K562 (cell line): ENCODE results near the gene MAN2A1. TPM values are rescaled to one million over a fixed set of nuclear protein-coding genes. Genes with fewer than 3 reads are reported as not detected.
A peak's percentile ranks its signal among the peaks of the same experiment; 100 is the strongest.

Experiments
- ATAC-seq: fragments of 200-7000 bp; cut with Tn5 transposase; 3 replicates; pipeline ENCODE4 v1.9.1; 2020; ENCODE audit warnings: moderate library complexity
- BruUV-seq: library from RNA; stranded (reverse); fragments of 400-500 nt; replicated peaks from 2 replicates; lab custom pipeline; 2021; lab: Mats Ljungman, UMichigan
- CTCF ChIA-PET: fragments of 300-600 bp; formaldehyde crosslinking; extraction: SDS; loops from one replicate; lab custom pipeline; 2021; ENCODE audit warnings: low intra/inter-chr PET ratio; lab: Yijun Ruan, JAX
- POLR2A ChIA-PET: fragments of 300-600, 350-650 bp; sonication (Branson Sonifier 250); formaldehyde crosslinking; extraction: SDS; loops from one replicate; lab custom pipeline; 2021; ENCODE audit warnings: antibody characterized with exemption, inconsistent platforms; lab: Yijun Ruan, JAX
- DNase-seq, 4 experiments: peaks; one replicate each; pipeline versions ENCODE4 v3.0.0 to v3.0.0-alpha.2; 2011 to 2018; ENCODE audit warnings: low spot score in 3 of 4, mixed read lengths in 3 of 4; ENCODE audit errors: extremely low read depth in 1 of 4
- FAIRE-seq: peaks from 2 replicates; lab custom pipeline; 2011; peaks lifted over from hg19 to GRCh38; lab: Jason Lieb, UNC
- H2AFZ ChIP-seq: 2 replicates; pipeline ENCODE4 v1.6.0; 2011; ENCODE audit warnings: low read depth, low read length, control low read depth, inconsistent platforms
- H3K27ac ChIP-seq: fragments of 200-600 bp; 3 replicates; pipeline ENCODE4 v1.8.0; 2011; ENCODE audit warnings: low read depth, mild to moderate bottlenecking, control low read depth, inconsistent platforms, low read length, moderate library complexity, mixed read lengths; ENCODE audit errors: extremely low read depth
- H3K27me3 ChIP-seq, 2 experiments: fragments of 300-600 bp in 1 of 2; 2 replicates in 1 of 2; 3 replicates in 1 of 2; pipeline versions ENCODE4 v1.6.0 to v1.8.0; 2011; ENCODE audit warnings: inconsistent platforms in 2 of 2, low read length in 2 of 2, mild to moderate bottlenecking in 1 of 2, mixed read lengths in 1 of 2, moderate library complexity in 1 of 2; ENCODE audit not compliant: control insufficient read depth in 2 of 2, insufficient read depth in 2 of 2
- H3K36me3 ChIP-seq: fragments of 300-600 bp; 3 replicates; pipeline ENCODE4 v1.8.0; 2011; ENCODE audit warnings: mild to moderate bottlenecking, low read length, inconsistent platforms; ENCODE audit not compliant: control insufficient read depth, insufficient read depth
- H3K4me1 ChIP-seq, 2 experiments: fragments of 200-600 bp in 1 of 2; replicated peaks in 1 of 2; 2 replicates in 1 of 2; 3 replicates in 1 of 2; pipeline versions ENCODE4 v1.5.1 to v1.8.0; 2011; ENCODE audit warnings: inconsistent platforms in 2 of 2, low read length in 2 of 2, mild to moderate bottlenecking in 1 of 2, mixed read lengths in 1 of 2, moderate library complexity in 1 of 2; ENCODE audit not compliant: control insufficient read depth in 2 of 2, insufficient read depth in 2 of 2
- H3K4me2 ChIP-seq: 2 replicates; pipeline ENCODE4 v1.6.1; 2011; ENCODE audit warnings: low read length, control low read depth, inconsistent platforms, mixed read lengths; ENCODE audit not compliant: insufficient read depth
- H3K4me3 ChIP-seq: fragments of 200-600 bp; sonication (generic), shearing (Covaris generic); 2 replicates; pipeline ENCODE4 v1.5.1; 2016; ENCODE audit warnings: control low read depth, inconsistent platforms
- H3K79me2 ChIP-seq: fragments of 200-600 bp; 3 replicates; pipeline ENCODE4 v1.8.0; 2011; ENCODE audit warnings: low read length, inconsistent platforms; ENCODE audit not compliant: control insufficient read depth, insufficient read depth
- H3K9ac ChIP-seq, 2 experiments: 2 replicates each; pipeline versions ENCODE4 v1.6.0 to v1.6.1; 2011; ENCODE audit warnings: low read depth in 2 of 2, low read length in 2 of 2, control low read depth in 1 of 2, inconsistent platforms in 1 of 2, mild to moderate bottlenecking in 1 of 2, mixed read lengths in 1 of 2; ENCODE audit not compliant: insufficient read depth in 1 of 2
- H3K9me1 ChIP-seq: one replicate; pipeline ENCODE4 v1.6.0; 2011; ENCODE audit warnings: inconsistent platforms, mild to moderate bottlenecking, low read length, moderate library complexity; ENCODE audit not compliant: control insufficient read depth, insufficient read depth
- H3K9me3 ChIP-seq: replicated peaks from 2 replicates; pipeline ENCODE4 v1.5.1; 2011; ENCODE audit warnings: low read depth, low read length, inconsistent platforms; ENCODE audit not compliant: control insufficient read depth, insufficient read depth
- H4K20me1 ChIP-seq: replicated peaks from 2 replicates; pipeline ENCODE4 v1.6.1; 2011; ENCODE audit warnings: low read length, inconsistent platforms, mixed read lengths; ENCODE audit not compliant: control insufficient read depth, insufficient read depth
- CBFA2T3 ChIP-seq: fragments of 450-650 bp; IDR thresholded peaks from 2 replicates; pipeline ENCODE4 v1.6.1; 2017
- CTCF ChIP-seq, 3 experiments: IDR thresholded peaks in 2 of 3; conservative IDR thresholded peaks in 1 of 3; 2 replicates each; pipeline ENCODE4 v1.5.1; 2011 to 2012; ENCODE audit warnings: low read length in 3 of 3, mild to moderate bottlenecking in 3 of 3, control low read depth in 2 of 3, improper control_type of control experiment in 1 of 3, inconsistent platforms in 1 of 3, low read depth in 1 of 3, mixed read lengths in 1 of 3, moderate library complexity in 1 of 3; ENCODE audit not compliant: insufficient read depth in 2 of 3
- HSF4 ChIP-seq: fragments of 250-450 bp; sonication (Bioruptor Pico); IDR thresholded peaks from 2 replicates; pipeline ENCODE4 v2.1.2; 2022; ENCODE audit warnings: mild to moderate bottlenecking, moderate library complexity, borderline replicate concordance
- MED1 ChIP-seq: sonication (generic); formaldehyde crosslinking; IDR thresholded peaks from 2 replicates; pipeline ENCODE4 v1.8.1; 2023; ENCODE audit warnings: missing genetic modification reagents, borderline replicate concordance
- TAL1 ChIP-seq: fragments of 450-650 bp; IDR thresholded peaks from 2 replicates; pipeline ENCODE4 v1.6.1; 2016; ENCODE audit warnings: mild to moderate bottlenecking
- TCF3 ChIP-seq: sonication (generic); formaldehyde crosslinking; IDR thresholded peaks from 2 replicates; pipeline ENCODE4 v1.4.0; 2020; ENCODE audit warnings: mild to moderate bottlenecking, missing genetic modification reagents
- TEAD4 ChIP-seq, 2 experiments: sonication (generic) in 1 of 2; formaldehyde crosslinking in 1 of 2; IDR thresholded peaks; 2 replicates each; pipeline versions ENCODE4 v1.6.1 to v1.8.0; 2012 to 2022; ENCODE audit warnings: borderline replicate concordance in 1 of 2, inconsistent platforms in 1 of 2, low read length in 1 of 2, mild to moderate bottlenecking in 1 of 2, missing genetic modification reagents in 1 of 2
- WGBS: fragments of 100-300 bp; shearing (Covaris generic); methylation state at CpG from one replicate; pipeline ENCODE4 v1.1.6; 2016; ENCODE audit warnings: low coverage, mixed read lengths; ENCODE audit not compliant: insufficient coverage; ENCODE audit errors: missing lambda C conversion rate; 5-methylcytosine and 5-hydroxymethylcytosine counted together
- in situ Hi-C: fragments of 300-500 bp; cut with MboI; formaldehyde crosslinking; loops from 4 replicates; pipeline ENCODE4 v1.15.0; 2018; ENCODE audit warnings: inconsistent platforms, mixed read lengths
- intact Hi-C: fragments of 100-400 bp; cut with micrococcal nuclease; formaldehyde crosslinking; loops from 2 replicates; pipeline ENCODE4 v1.14.2; 2022
- polyA plus RNA-seq, 8 experiments: library from polyadenylated mRNA; depleted of rRNA in 4 of 8; stranded (reverse) in 5 of 8; unstranded in 3 of 8; fragments of >200 nt; fragmentation: Nextera tagmentation in 2 of 8; fragmentation: Illumina TruSeq in 1 of 8; extraction: Ambion mirVana in 2 of 8; extraction: Trizol in 1 of 8; gene quantifications; 2 replicates each; pipeline versions ENCODE4 v1.2.1 to v1.2.3, GENCODE V29; 2011 to 2014; ENCODE audit warnings: inconsistent platforms in 1 of 8, missing spikeins in 1 of 8
- total RNA-seq, 7 experiments: library from RNA; depleted of rRNA in 6 of 7; stranded (reverse); fragments of >200 nt in 6 of 7; fragmentation: Illumina TruSeq in 2 of 7; extraction: Trizol in 2 of 7; gene quantifications; 2 replicates each; pipeline versions ENCODE4 v1.2.1 to v1.2.3, GENCODE V29; 2011 to 2021; ENCODE audit warnings: low replicate concordance in 1 of 7

Gene MAN2A1
- total and polyA plus RNA-seq, 9 of the 15 experiments (the other 6 are each of a cell fraction or from before 2014, with no cell fraction given) = 5.2 to 32.0 (median 19.8) TPM

- Histone ChIP-seq H3K4me2 (no peak overlapping the region), H3K4me3 (no peak overlapping the region), H3K9ac (no peak overlapping the region), H3K4me1 (peaks cover 0 to 3% of the 10 kb centered on the region in 2 experiments; a peak in 1 of 5 replicates), H2AFZ (no peak overlapping the region; the same call in 1 of the 2 replicates), H3K36me3 (no peaks in the 10 kb centered on the region), H3K9me1 (no peaks in the 10 kb centered on the region), H3K9me3 (no peaks in the 10 kb centered on the region), H3K27me3 (peaks cover 0 to 2% of the 10 kb centered on the region in 2 experiments; a peak in 3 of 5 replicates), H3K79me2 (no peaks in the 10 kb centered on the region), H4K20me1 (no peaks in the 10 kb centered on the region), H3K27ac (no peak overlapping the region)
- FAIRE-seq = peak; percentile 11
- no peak for DNase-seq
- no TSS peak for BruUV-seq
- TF ChIP-seq CBFA2T3 = peak; percentile 19; the same call in 1 of the 2 replicates
- peak; percentile 31; the same call in 1 of the 2 replicates for TF ChIP-seq TEAD4 (IDR thresholded peaks at IDR 0.05; ENCODE audit: low read length)
- no peak for TF ChIP-seq TEAD4 (CRISPR knock-in tag; IDR thresholded peaks at IDR 0.05; ENCODE audit: borderline replicate concordance)
- TF ChIP-seq TAL1 = peak; percentile 45; the same call in 1 of the 2 replicates
- no peak for TF ChIP-seq MED1 (CRISPR knock-in tag)
- peak in 1 of 3 experiments; percentile 6; a peak in 1 of 6 replicates for TF ChIP-seq CTCF (IDR thresholded peaks at IDR 0.05 in 2 of 3, conservative IDR thresholded peaks at IDR 0.05 in 1 of 3; ENCODE audit: insufficient read depth in 2 of 3, low read depth in 1 of 3, low read length in 3 of 3)
- TF ChIP-seq TCF3 (CRISPR knock-in tag) = peak; percentile 12; the same call in 1 of the 2 replicates
- no peak for TF ChIP-seq HSF4 (CRISPR knock-in tag)
- peak; percentile 42; the same call in 1 of the 3 replicates for ATAC-seq
- intact Hi-C loops = no loop called here
- in situ Hi-C loops = no loop called here
- 13% methylated on average over 4 of the region's 4 CpGs for WGBS
- ChIA-PET POLR2A (no interaction called here), CTCF (no interaction called here)
Measured at GRCh38 chr5:109668668-109669422, 20.9 kb upstream of the MAN2A1 start.
